ENCODE results near the gene ANAPC2. TPM values are rescaled to one million over a fixed set of nuclear protein-coding genes. Genes with fewer than 3 reads are reported as not detected.

ANAPC2 gene
- total RNA-seq, 2 experiments from 2014 or later: 60.2 to 64.1 TPM

DNA sequence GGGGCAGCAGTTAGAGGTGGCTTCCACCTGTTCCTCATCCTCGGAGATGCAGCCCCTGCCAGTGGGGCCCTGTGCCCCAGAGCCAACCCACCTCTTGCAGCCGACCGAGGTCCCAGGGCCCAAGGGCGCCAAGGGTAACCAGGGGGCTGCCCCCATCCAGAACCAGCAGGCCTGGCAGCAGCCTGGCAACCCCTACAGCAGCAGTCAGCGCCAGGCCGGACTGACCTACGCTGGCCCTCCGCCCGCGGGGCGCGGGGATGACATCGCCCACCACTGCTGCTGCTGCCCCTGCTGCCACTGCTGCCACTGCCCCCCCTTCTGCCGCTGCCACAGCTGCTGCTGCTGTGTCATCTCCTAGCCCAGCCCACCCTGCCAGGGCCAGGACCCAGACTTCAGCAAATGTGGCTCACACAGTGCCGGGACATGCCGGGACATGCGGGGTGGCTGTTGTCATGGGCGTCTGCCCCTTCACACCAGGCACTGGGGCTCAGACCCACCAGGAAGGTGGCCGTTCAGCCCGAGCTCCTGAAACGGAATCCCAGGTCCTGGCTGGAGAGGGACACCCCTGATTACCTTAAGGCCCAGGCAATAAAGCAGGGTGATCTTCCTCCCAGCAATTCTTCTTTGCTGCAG lies 37.5 kb upstream of the ANAPC2 start:
- H3K36me3 Mint-ChIP-seq (ENCODE audit: low read depth): no peaks in the 10 kb centered on the region
- CTCF ChIA-PET: interaction anchor here (0.9 to 6.7 kb wide), 10 partner anchors 11 to 196 kb away, joined by 3 to 73 read pairs (median 4); partner anchors contain the start of genes ANAPC2, NPDC1 and SSNA1
- DNase-seq: no peak
- H3K27ac Mint-ChIP-seq: no peak overlapping the region
- H3K27me3 Mint-ChIP-seq (ENCODE audit: low read depth): no peaks in the 10 kb centered on the region
- POLR2A ChIA-PET: interaction anchor here (1.1 to 3.7 kb wide), 3 partner anchors 11 to 110 kb away, joined by 3 to 21 read pairs (median 3); partner anchors contain the start of gene TUBB4B
- no peaks in the 10 kb centered on the region for H3K9me3 Mint-ChIP-seq (ENCODE audit: insufficient read depth)
- ATAC-seq: no peak
- H3K4me3 Mint-ChIP-seq: no peak overlapping the region
- peaks cover 18% of the 10 kb centered on the region for H3K4me1 Mint-ChIP-seq (ENCODE audit: low read depth)

DNA sequence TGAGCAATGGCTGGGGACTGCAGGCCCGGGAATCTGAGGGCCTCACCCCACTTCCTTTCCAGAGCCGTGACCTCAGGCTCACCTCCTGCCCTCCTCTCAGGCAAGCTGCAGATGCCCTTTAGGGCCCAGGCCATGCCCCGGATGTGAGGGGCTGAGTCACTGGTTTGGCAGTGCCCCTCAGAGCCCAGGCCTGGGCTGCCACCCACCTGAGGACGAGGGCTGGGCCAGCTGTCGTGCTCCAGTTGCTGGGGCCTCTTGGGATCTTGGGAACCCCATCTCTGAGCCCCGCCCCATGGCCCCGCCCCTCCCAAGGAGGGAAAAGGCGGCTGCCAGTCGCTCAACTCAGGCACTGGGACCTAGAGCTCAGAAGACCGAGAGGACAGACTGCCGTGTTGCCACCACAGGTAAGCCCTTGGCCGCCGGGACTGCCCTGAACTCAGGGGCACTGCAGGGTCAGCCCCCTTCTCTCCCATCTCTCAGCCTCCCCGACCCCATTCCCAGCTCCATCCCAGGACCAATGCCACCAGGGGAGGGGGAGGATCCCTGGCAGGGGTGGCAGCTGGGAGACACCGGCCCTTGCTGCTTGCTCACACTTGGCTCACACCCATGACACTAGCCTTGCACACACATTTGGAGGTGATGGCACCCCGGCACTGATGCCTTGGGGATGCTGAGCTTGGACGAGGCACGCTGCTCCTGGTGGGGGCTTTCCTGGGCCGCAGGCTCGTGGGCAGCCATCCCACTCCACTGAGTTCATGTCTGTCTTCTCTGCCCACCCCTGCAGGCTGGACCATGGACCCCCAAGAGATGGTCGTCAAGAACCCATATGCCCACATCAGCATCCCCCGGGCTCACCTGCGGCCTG lies 36.7 kb upstream of the ANAPC2 start, which contains the start of gene CYSRT1:
Gene CYSRT1, plus strand, starts transcription at position 345 of the 865 bp plus-strand sequence. Its CDS starts 448 bp downstream, at position 793.
- H3K9me3 Mint-ChIP-seq (ENCODE audit: insufficient read depth): no peaks in the 10 kb centered on the region
- peaks cover 19% of the 10 kb centered on the region for H3K4me1 Mint-ChIP-seq (ENCODE audit: low read depth)
- ATAC-seq (no peak), DNase-seq (peak; percentile 60)
- H3K36me3 Mint-ChIP-seq (ENCODE audit: low read depth): no peaks in the 10 kb centered on the region
- no peaks in the 10 kb centered on the region for H3K27me3 Mint-ChIP-seq (ENCODE audit: low read depth)
- H3K4me3 Mint-ChIP-seq: peak within 1 kb of the TSS; percentile 80
- ChIA-PET POLR2A (interaction anchor here (0.7 to 3.7 kb wide), 7 partner anchors 14 to 138 kb away, joined by 3 to 28 read pairs (median 4); partner anchors contain the start of genes ANAPC2, MAN1B1, SSNA1 and TUBB4B), CTCF (interaction anchor here (0.9 to 6.7 kb wide), 10 partner anchors 11 to 178 kb away, joined by 3 to 73 read pairs (median 4); partner anchors contain the start of genes ANAPC2, NPDC1, SSNA1 and TUBB4B)
- peak within 1 kb of the TSS; percentile 87 for H3K27ac Mint-ChIP-seq

DNA sequence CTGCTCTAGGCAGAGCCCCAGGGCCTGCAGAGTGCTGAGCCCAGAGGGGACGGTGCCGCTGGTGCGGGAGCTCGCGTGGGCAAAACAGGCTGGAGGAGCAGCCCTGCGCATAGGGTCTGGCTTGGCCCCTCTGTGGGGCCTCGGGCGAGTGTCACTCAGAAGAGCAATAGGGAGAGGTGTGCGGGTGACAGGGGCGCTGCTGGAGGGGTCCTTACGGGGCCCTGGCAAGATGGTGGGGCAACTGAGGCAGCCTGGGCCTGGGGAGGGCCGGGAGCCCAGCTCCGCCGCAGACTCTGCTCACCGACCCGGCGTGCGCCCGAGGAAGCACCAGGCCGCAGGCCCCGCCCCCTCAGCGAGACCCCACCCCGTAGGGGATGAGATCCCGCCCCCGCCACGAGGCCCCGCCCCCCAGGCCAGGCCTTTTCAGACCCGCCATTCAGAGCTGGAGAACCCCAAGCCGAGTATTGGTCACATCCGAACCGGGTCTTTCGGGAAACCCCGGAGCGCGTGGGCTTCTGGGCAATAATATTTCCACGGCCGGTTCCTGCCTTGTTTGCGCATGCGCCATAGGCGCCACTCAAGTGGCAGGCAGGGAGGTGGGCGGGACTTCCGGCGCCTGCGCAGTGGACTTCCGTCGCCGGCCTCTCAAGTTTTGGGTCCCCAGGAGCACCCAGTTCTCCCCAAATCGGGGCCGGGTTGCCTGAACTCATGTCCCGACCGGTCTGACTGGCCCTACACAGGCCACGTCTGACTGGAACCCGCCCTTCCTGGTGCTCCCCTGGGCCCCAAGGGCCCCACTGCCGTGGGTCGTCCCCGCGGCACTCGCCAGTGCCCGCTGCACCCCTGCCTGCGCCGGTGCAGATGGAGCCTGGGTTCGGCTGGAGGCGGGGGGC lies 35.0 kb upstream of the ANAPC2 start:
- ATAC-seq (peak; percentile 90), DNase-seq (peak; percentile 98)
- no peaks in the 10 kb centered on the region for H3K9me3 Mint-ChIP-seq (ENCODE audit: insufficient read depth)
- H3K4me3 Mint-ChIP-seq: peak overlapping the region; percentile 80
- H3K4me1 Mint-ChIP-seq (ENCODE audit: low read depth): peaks cover 19% of the 10 kb centered on the region
- H3K27me3 Mint-ChIP-seq (ENCODE audit: low read depth): no peaks in the 10 kb centered on the region
- POLR2A ChIA-PET: interaction anchor here (0.6 to 3.7 kb wide), 16 partner anchors 13 to 247 kb away, joined by 3 to 28 read pairs (median 4); partner anchors contain the start of genes ANAPC2, MAN1B1, NDOR1 and NELFB
- CTCF ChIA-PET: interaction anchor here (0.6 to 6.7 kb wide), 14 partner anchors 13 to 177 kb away, joined by 3 to 73 read pairs (median 4); partner anchors contain the start of genes ANAPC2, NDOR1, SSNA1 and TMEM203
- H3K27ac Mint-ChIP-seq: peak overlapping the region; percentile 87
- no peaks in the 10 kb centered on the region for H3K36me3 Mint-ChIP-seq (ENCODE audit: low read depth)

DNA sequence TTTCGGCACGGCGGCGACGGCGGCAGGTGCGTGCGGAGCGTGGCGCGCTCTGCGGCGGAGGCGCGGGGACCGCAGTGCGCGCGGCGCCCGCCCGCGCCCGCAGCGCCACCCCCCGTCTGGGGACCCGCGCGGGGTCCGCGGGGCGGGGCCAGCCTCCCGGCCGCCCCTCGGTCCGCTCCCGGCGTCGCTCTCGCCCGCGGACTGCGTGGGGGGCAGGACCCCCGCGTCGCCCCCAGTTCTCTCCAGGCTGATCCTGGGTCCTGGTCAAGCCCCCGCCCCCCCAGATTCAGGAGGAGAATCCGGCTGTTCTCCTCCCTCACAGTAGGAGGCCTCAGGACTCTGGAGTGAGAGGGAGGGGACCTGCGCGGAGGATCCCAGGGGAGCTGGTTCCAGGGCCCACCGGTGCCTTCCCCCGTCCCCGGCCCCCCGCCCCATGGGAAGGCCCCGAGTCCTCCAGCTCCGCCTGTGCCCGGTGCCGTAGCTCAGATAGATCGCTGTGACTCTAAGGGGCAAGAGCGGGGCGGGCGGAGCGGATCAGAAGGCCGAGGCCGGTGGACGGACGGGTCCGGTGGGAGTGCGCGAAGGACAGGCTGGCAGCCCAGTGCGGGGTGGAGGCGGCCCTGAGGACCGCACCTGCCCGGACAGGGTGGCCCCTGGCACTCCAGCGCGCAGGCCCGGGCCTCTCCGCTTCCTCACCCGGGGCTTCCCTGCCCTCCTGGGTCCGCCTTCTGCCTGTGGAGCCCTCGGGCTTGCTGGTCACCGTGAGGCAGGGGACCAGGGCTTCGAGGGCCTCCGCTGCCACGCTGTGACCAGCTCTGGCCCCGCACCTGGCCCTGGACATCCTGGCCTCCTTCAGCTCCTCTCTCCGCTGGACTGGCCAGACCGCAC lies 34.1 kb upstream of the ANAPC2 start, which contains the start of gene RNF208:
Gene RNF208, minus strand, starts transcription at position 51 of the 888 bp plus-strand sequence. CDS start 1,028 bp downstream, outside the sequence.
- no peak for ATAC-seq

DNA sequence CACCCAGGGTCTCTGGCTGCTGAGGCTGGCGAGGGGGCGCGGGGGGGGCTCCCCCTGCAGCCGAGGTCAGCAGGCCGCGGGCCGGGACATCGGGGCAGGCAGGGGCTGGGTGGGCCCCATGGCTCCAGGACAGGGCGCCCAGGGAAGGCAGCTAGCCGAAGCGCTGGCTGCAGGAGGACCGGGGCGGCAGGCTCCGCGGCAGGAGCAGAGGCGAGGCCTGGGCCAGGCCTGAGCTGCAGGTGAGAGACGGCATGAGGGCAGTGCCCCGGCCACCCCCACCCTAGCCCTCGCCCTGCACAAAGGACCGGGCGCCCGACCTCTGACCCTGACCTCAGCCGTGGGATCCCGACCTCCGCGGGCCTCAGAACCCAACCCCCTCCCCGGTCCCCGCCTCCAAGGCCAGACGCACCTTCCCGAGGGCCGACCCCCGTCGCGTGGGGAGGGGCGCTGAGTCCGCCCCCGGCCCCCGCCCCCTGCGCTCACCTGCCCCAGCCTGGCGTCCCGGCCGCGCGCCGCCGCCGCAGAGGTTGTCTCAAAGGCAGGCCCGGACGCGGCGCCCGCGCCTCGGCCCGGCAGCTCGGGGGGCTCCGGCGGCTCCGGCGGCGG lies 33.2 kb upstream of the ANAPC2 start:
- DNase-seq (no peak), ATAC-seq (no peak)
- POLR2A ChIA-PET: interaction anchor here (1.4 to 3.7 kb wide), 4 partner anchors 15 to 33 kb away, joined by 4 to 28 read pairs (median 9); partner anchors contain the start of genes ANAPC2, NDOR1, SSNA1 and TMEM203
- Mint-ChIP-seq H3K4me1 (ENCODE audit: low read depth) (peaks cover 16% of the 10 kb centered on the region), H3K27ac (no peak overlapping the region), H3K36me3 (ENCODE audit: low read depth) (no peaks in the 10 kb centered on the region), H3K27me3 (ENCODE audit: low read depth) (no peaks in the 10 kb centered on the region), H3K9me3 (ENCODE audit: insufficient read depth) (no peaks in the 10 kb centered on the region), H3K4me3 (peak overlapping the region; percentile 36)
- CTCF ChIA-PET: no interaction called here

More for the DNA sequence above, 34.1 kb upstream of the ANAPC2 start, which contains the start of gene RNF208:
- peaks cover 16% of the 10 kb centered on the region for H3K4me1 Mint-ChIP-seq (ENCODE audit: low read depth)
- no peak for DNase-seq
- peak within 1 kb of the TSS; percentile 87 for H3K27ac Mint-ChIP-seq
- H3K36me3 Mint-ChIP-seq (ENCODE audit: low read depth): no peaks in the 10 kb centered on the region
- no peaks in the 10 kb centered on the region for H3K27me3 Mint-ChIP-seq (ENCODE audit: low read depth)
- H3K4me3 Mint-ChIP-seq: peak within 1 kb of the TSS; percentile 80
- ChIA-PET CTCF (interaction anchor here (0.9 to 6.7 kb wide), 9 partner anchors 14 to 176 kb away, joined by 3 to 73 read pairs (median 4); partner anchors contain the start of genes ANAPC2, SSNA1, TOR4A and TPRN), POLR2A (interaction anchor here (0.6 to 3.7 kb wide), 12 partner anchors 14 to 135 kb away, joined by 3 to 28 read pairs (median 6); partner anchors contain the start of genes ANAPC2, MAN1B1, NDOR1 and NELFB)
- no peaks in the 10 kb centered on the region for H3K9me3 Mint-ChIP-seq (ENCODE audit: insufficient read depth)

DNA sequence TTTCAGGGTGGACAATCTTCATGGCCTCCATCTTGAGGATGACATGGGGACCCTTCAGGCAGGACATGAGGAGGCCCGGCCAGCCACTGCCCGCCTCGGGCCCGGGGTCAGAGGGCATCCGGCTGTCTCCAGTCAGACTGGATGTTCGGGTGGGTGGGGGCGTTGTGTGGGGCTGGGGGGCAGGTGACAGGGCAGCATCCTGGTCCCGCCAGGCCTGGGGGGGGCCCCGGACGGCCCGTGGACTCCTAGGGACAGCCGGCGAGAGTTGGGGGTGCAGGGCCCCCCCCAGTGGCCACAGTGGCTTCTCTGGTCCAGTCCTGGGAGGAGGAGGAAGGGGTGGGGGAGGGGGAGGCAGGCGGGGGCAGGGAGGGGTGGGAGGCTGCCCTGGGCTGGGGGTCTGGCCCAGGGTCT lies 32.7 kb upstream of the ANAPC2 start:
- ChIA-PET CTCF (no interaction called here), POLR2A (interaction anchor here (2.1 kb wide), 1 partner anchor 19 kb away, joined by 6 read pairs; the partner anchor contains the start of gene TUBB4B)
- DNase-seq (no peak), ATAC-seq (no peak)
- H3K4me1 Mint-ChIP-seq (ENCODE audit: low read depth): peaks cover 16% of the 10 kb centered on the region
- H3K9me3 Mint-ChIP-seq (ENCODE audit: insufficient read depth): no peaks in the 10 kb centered on the region
- peak overlapping the region; percentile 55 for H3K4me3 Mint-ChIP-seq
- no peak overlapping the region for H3K27ac Mint-ChIP-seq
- H3K36me3 Mint-ChIP-seq (ENCODE audit: low read depth): no peaks in the 10 kb centered on the region
- no peaks in the 10 kb centered on the region for H3K27me3 Mint-ChIP-seq (ENCODE audit: low read depth)

DNA sequence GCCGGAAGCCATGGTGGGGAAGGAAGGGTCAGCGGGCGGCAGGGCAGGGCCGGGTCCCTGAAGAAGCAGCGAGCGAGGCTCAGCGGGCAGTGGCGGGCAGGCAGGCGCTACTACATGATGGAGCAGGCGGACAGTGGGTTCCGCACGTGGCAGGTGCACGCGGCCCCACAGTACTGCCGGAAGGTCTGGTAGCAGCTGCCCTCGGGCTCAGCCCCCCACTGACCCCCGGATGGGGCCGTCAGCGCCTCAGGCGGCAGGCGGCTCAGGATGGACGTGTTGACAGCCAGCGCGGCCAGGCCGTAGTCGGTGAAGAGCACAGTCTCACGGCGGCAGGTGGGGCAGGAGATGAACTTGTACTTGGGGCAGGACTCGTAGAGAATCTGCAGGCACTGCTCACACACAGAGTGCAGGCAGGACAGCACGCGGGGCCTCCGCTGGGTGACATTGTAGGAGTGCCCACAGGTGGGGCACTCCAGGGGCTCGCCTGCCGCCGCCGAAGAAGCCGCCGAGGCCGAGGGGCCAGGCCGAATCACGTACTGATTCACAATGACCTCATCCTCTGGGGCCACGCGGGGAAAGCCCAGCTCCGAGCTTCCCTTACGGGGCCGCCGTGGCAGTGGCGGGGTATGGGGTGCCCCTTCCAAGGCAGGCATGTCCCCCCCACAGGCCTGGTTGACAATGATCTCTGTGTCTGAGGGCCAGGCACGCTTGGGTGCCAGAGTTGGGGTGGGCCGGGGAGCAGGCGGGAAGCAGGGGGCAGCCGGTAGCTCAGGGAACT lies 32.1 kb upstream of the ANAPC2 start:
- ATAC-seq (no peak), DNase-seq (no peak)
- Mint-ChIP-seq H3K4me1 (ENCODE audit: low read depth) (peaks cover 16% of the 10 kb centered on the region), H3K4me3 (peak overlapping the region; percentile 55), H3K27ac (no peak overlapping the region), H3K36me3 (ENCODE audit: low read depth) (no peaks in the 10 kb centered on the region), H3K27me3 (ENCODE audit: low read depth) (no peaks in the 10 kb centered on the region), H3K9me3 (ENCODE audit: insufficient read depth) (no peaks in the 10 kb centered on the region)
- POLR2A ChIA-PET: interaction anchor here (1.5 to 2.1 kb wide), 3 partner anchors 16 to 20 kb away, joined by 4 to 6 read pairs (median 5); partner anchors contain the start of genes TPRN and TUBB4B
- CTCF ChIA-PET: no interaction called here

DNA sequence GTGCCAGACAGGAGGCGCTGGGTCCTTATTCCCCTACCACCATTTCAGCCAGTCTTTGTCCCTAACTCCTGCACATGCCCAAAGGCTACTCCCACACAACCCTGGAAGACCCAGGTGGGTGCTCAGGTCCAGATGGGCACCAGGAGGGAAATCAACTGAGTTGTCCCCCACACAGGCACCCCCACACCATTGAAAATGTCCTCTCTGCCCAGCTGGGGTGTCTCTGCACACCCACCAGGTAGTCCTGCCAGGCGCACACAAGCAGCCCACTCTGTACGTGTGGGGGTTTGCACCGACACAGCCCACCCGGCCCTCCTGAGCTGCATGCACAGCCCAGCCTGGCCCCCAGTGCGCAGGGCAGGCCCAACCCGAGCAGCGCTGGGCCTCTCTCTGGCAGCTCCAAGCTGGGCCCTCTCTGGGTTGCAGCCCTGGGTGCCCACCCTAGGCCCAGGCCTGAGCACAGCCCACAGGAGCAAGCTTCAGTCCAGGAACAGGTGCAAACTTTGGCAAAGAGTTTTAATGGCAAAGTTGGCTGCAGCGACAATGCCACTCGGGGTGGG lies 31.5 kb upstream of the ANAPC2 start:
- CTCF ChIA-PET: interaction anchor here (1.4 kb wide), 1 partner anchor 31 kb away, joined by 5 read pairs; the partner anchor contains the start of genes ANAPC2 and SSNA1
- no peak for ATAC-seq

More for the DNA sequence above, 31.5 kb upstream of the ANAPC2 start:
- Mint-ChIP-seq H3K36me3 (ENCODE audit: low read depth) (no peaks in the 10 kb centered on the region), H3K4me3 (no peak overlapping the region), H3K27me3 (ENCODE audit: low read depth) (no peaks in the 10 kb centered on the region), H3K27ac (no peak overlapping the region), H3K9me3 (ENCODE audit: insufficient read depth) (no peaks in the 10 kb centered on the region), H3K4me1 (ENCODE audit: low read depth) (peaks cover 9% of the 10 kb centered on the region)
- DNase-seq: no peak
- POLR2A ChIA-PET: interaction anchor here (1.5 to 2.1 kb wide), 3 partner anchors 15 to 21 kb away, joined by 4 to 6 read pairs (median 5); partner anchors contain the start of genes TPRN and TUBB4B
